Adipocyte (in vitro differentiated cells): Measurements from ENCODE around the gene GTF3C5.
"Not testable (repeated sequence)": the region's sequence is repeated elsewhere in the genome, so short reads cannot be mapped to it uniquely, and the experiment has no call there.

ENCODE experiments used
- DNase-seq: peaks from one replicate; pipeline ENCODE4 v3.0.0-alpha.2; 2015; ENCODE audit warnings: low read depth
- H3K27me3 ChIP-seq: replicated peaks from 2 replicates; pipeline ENCODE4 v1.7.0; 2013; ENCODE audit warnings: mild to moderate bottlenecking, low read length, moderate library complexity; ENCODE audit not compliant: control insufficient read depth, insufficient read depth
- H3K36me3 ChIP-seq: 2 replicates; pipeline ENCODE4 v1.7.0; 2013; ENCODE audit warnings: low read length, mild to moderate bottlenecking, moderate library complexity; ENCODE audit not compliant: control insufficient read depth, insufficient read depth, severe bottlenecking
- H3K4me1 ChIP-seq: 2 replicates; pipeline ENCODE4 v1.7.0; 2013; ENCODE audit warnings: mild to moderate bottlenecking, low read length, moderate library complexity; ENCODE audit not compliant: control insufficient read depth, insufficient read depth
- H3K4me3 ChIP-seq: 2 replicates; pipeline ENCODE4 v1.7.0; 2013; ENCODE audit warnings: mild to moderate bottlenecking, low read length, moderate library complexity
- H3K9ac ChIP-seq: 2 replicates; pipeline ENCODE4 v1.7.0; 2013; ENCODE audit warnings: mild to moderate bottlenecking, low read length, moderate library complexity
- H3K9me3 ChIP-seq: 2 replicates; pipeline ENCODE4 v1.7.0; 2013; ENCODE audit warnings: mild to moderate bottlenecking, low read length, moderate library complexity; ENCODE audit not compliant: control insufficient read depth

The GTF3C5 gene

DNA sequence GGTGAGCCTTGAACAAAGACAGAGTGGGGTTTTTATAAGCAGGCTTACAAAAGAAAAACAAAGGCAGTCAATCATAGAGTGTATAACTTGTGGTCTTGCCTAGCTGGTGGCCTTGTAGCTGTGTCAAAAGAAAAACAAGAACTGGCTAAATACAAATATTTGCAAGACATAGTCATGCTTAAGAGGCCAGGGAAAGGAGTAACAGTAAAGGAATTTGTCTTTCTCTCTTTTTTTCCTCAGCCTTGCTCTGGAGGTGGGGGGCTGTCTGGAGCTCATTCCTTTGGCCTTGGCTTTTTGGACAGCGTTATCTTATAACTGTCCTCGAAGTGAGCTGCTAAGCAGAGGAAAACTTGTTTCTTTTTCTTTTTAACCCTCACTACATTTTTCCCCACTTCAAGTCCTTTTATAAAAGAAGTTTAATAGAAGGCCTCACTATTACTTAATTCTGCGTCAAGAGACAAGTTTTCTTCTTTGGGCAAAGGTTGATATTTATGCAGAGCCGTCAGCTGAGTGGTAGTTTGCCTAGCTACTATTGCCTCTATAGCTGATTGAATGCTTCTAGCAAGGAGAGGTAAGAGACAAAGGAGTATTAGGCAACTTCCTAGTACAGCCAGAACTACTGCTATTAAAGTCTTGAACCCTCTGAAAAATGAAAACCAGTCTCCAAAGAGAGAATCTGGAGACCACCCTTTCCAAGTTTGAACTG, 45.3 kb downstream of the GTF3C5 start:
- Histone ChIP-seq H3K9ac (peak overlapping the region; percentile 27), H3K4me3 (peak overlapping the region; percentile 68), H3K4me1 (peaks cover 30% of the 10 kb centered on the region), H3K27me3 (peaks cover 9% of the 10 kb centered on the region), H3K36me3 (no peaks in the 10 kb centered on the region), H3K9me3 (no peaks in the 10 kb centered on the region)
- peak; percentile 87 for DNase-seq

DNA sequence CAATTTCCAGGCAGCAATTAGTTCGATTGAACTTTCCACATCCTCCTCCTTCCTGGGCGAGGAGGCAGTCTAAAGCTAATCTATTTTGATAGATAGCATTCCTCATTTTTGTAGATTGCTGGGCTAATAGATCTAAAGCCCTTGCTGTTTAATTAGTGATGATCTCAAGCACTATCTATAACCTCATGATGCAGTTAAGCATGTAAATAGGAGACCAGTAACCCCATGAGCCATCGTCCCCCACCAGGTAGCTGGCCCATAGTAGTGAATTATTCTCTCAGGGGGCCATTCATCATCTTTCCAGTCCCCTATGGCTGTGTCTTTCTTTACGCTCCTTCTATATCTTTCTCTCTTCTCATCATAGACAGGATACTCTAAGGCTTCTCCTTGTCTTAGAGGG, 45.9 kb downstream of the GTF3C5 start:
- Histone ChIP-seq H3K4me1 (peaks cover 30% of the 10 kb centered on the region), H3K9ac (no peak overlapping the region), H3K36me3 (no peaks in the 10 kb centered on the region), H3K9me3 (no peaks in the 10 kb centered on the region), H3K4me3 (no peak overlapping the region), H3K27me3 (peaks cover 9% of the 10 kb centered on the region)
- no peak for DNase-seq

DNA sequence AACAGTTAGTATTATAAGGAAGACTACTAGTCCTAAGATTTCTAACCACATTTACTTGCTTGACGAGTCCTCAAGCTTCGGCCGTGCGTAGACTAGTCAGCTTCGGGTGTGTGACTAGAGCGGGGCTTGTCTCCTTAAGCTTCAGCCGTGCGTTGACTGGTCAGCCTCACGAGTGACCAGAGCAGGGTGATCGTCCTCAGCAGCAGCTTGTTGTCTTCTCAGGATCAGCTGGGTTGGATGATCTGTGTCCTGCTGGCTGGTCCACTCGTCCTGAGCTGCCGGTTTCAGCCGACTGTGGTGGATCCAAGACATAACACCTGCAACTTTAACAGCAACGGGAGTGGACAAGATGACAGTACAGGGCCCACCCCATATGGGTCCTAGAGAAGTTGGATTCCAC, 47.7 kb downstream of the GTF3C5 start:
- H3K4me3 ChIP-seq = no peak overlapping the region
- H3K9me3 ChIP-seq = no peaks in the 10 kb centered on the region
- no peak overlapping the region for H3K9ac ChIP-seq
- peaks cover 30% of the 10 kb centered on the region for H3K4me1 ChIP-seq
- H3K36me3 ChIP-seq = no peaks in the 10 kb centered on the region
- DNase-seq = no peak
- peaks cover 9% of the 10 kb centered on the region for H3K27me3 ChIP-seq

DNA sequence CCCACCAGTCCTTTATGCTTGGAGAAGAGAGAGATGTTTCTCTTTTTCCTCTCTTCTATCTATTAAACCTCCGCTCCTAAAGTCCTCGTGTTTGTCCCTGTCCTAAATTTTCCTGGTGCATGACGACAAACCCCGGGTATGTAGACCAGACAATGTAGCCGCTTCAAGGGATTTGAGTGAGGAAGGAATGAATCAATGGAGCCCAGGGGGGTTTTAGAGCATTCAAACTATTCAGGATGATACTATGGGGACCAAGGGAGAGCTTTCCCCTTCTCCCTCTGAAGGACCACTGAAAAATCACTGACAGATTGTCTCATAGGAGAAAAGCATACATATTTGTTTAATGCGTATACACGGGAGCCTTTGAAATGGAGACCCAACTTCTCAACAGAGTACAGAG, 49.4 kb downstream of the GTF3C5 start:
- Histone ChIP-seq H3K27me3 (peaks cover 9% of the 10 kb centered on the region), H3K36me3 (no peaks in the 10 kb centered on the region), H3K9ac (no peak overlapping the region), H3K9me3 (no peaks in the 10 kb centered on the region), H3K4me3 (no peak overlapping the region), H3K4me1 (peaks cover 18% of the 10 kb centered on the region)
- DNase-seq = no peak

DNA sequence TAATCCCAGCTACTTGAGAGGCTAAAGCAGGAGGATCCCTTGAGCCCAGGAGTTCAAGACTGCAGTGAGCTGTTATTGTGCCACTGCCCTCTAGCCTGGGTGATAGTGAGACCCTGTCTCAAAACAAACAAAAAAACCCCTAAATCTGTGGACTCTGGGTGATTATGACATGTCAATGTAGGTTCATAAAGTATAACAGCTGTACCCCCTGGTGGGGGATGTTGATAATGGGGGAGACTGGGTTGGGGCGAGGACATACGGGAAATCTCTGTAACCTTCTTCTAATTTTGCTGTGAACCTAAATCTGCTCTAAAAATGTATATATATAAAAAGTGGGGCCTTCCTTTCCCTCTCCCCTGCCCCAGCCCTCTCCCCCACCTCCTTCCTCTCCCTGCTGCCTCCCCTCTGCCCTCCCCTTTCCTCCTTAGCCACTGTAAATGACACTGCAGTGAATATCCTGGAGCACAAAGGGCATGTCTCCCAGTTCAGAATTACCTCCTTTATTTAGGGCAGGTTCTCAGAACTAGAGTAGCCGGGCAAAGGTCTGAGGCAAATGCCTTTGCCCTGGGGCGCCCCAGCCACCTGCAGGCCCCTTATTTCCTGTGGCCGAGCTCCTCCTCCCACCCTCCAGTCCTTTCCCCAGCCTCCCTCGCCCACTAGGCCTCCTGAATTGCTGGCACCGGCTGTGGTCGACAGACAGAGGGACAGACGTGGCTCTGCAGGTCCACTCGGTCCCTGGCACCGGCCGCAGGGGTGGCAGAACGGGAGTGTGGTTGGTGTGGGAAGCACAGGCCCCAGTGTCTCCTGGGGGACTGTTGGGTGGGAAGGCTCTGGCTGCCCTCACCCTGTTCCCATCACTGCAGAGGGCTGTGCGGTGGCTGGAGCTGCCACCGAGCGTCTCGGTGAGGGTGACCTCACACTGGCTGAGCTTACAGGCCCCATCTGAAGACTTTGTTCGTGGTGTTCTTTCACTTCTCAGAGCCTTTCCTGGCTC, 50.3 kb downstream of the GTF3C5 start:
- not testable (repeated sequence) for H3K36me3 ChIP-seq, H3K9me3 ChIP-seq, H3K9ac ChIP-seq, H3K27me3 ChIP-seq, H3K4me3 ChIP-seq, DNase-seq, H3K4me1 ChIP-seq

DNA sequence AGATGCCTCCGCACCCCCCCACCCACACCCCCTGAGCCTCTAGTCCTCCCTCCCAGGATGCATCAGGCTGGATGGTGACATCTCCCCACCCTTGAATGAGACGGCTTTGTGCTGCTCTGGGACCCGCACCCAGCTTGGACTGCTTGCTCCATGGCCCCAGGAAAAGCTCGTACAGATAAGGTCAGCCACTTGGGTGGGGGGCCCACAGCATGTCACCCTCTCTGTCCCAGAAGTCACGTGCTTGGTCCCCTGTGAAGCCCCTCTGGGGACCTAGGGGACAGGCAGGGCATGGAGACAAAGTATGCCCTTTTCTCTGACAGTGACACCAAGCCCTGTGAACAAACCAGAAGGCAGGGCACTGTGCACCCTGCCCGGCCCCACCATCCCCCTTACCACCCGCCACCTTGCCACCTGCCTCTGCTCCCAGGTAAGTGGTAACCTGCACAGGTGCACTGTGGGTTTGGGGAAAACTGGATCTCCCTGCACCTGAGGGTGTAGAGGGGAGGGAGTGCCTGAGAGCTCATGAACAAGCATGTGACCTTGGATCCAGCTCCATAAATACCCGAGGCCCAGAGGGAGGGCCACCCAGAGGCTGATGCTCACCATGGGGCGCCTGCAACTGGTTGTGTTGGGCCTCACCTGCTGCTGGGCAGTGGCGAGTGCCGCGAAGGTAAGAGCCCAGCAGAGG, 51.3 kb downstream of the GTF3C5 start:
- H3K4me3 ChIP-seq, H3K27me3 ChIP-seq, H3K9me3 ChIP-seq, H3K36me3 ChIP-seq, H3K4me1 ChIP-seq, H3K9ac ChIP-seq, DNase-seq: not testable (repeated sequence)

DNA sequence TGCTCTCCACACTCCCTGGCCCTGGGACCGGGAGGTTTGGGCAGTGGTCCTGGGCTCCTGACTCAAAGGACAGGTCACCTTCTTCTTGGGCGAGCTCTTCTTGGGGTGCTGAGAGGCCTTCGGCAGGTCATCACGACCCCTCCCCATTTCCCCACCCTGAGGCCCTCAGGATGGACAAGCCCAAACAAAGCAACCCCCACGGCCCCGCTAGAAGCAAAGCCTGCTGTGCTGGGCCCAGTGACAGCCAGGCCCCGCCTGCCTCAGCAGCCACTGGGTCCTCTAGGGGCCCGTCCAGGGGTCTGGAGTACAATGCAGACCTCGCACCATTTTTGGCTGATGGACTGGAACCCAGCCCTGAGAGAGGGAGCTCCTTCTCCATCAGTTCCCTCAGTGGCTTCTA, 52.9 kb downstream of the GTF3C5 start:
- H3K9me3 ChIP-seq, H3K4me1 ChIP-seq, H3K9ac ChIP-seq, H3K27me3 ChIP-seq, H3K4me3 ChIP-seq, H3K36me3 ChIP-seq, DNase-seq: not testable (repeated sequence)

DNA sequence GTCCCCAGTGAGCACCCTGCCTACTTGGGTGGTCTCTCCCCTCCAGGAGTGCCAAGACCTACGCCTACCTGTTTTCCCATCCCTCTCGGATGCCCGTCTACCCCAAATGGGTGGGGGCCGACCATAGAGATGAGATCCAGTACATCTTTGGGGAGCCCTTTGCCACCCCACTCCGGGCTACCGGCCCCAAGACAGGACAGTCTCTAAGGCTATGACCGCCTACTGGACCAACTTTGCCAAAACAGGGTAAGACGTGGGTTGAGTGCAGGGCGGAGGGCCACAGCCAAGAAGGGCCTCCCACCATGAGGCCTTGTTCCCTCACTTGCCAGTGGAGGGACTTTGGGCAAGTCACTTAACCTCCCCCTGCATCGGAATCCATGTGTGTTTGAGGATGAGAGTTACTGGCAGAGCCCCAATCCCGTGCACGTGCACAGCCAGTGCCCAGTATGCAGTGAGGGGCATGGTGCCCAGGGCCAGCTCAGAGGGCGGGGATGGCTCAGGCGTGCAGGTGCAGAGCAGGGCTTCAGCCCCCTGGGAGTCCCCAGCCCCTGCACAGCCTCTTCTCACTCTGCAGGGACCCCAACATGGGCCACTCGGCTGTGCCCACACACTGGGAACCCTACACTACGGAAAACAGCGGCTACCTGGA, 55.5 kb downstream of the GTF3C5 start:
- H3K4me3 ChIP-seq, H3K9me3 ChIP-seq, DNase-seq, H3K27me3 ChIP-seq, H3K4me1 ChIP-seq, H3K36me3 ChIP-seq, H3K9ac ChIP-seq: not testable (repeated sequence)

DNA sequence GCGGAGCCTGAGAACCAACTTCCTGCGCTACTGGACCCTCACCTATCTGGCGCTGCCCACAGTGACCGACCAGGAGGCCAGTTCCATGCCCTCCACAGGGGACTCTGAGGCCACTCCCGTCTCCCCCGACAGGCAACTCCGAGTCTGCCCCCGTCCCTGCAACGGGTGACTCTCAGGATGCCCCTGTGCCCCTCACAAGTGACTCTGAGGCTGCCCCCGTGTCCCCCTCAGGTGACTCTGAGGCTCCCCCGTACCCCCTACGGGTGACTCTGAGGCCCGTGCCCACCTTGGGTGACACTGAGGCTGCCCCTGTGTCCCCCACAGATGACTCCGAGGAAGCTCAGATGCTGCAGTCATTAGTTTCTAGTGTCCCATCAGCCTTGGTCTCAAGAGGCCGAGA, 56.1 kb downstream of the GTF3C5 start:
- peaks cover 4% of the 10 kb centered on the region for H3K4me1 ChIP-seq
- no peak overlapping the region for H3K9ac ChIP-seq
- DNase-seq = no peak
- H3K9me3 ChIP-seq = no peaks in the 10 kb centered on the region
- no peaks in the 10 kb centered on the region for H3K36me3 ChIP-seq
- H3K4me3 ChIP-seq = no peak overlapping the region
- H3K27me3 ChIP-seq = no peaks in the 10 kb centered on the region

DNA sequence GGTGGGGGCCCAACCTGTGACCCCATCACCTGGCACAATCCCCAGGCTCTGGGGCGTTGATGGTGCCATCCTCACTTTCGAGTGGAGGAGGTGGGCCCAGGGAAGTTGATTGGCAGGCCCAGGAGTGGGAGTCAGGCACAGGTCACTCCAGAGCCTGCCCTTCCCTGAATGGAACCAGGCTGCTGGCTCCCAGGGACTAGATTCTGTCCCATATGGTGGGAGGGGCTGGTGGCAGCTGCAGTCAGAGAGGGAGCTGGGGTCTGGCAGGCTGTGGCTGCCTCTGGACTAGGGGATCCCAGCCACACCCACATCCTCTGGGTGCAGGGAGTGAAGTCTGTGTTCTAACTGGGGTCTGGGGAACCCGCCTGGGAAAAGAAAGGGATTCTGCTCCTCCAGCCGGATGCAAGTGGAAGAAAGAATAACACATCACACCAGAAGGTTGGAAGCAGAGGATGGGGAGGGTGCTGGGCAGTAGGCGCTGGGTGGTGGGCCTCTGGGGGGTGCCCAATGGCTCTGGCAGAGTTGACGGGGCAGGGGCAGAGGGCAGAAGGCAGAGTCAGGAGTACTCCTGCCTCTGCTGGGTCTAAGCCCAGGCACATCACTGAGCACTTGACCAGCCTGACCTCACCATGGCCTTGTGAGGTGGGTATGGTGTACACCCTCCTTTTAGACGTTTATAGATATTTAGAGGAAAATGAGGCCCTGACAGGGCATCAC, 56.8 kb downstream of the GTF3C5 start:
- no peaks in the 10 kb centered on the region for H3K27me3 ChIP-seq
- H3K4me3 ChIP-seq = no peak overlapping the region
- no peak for DNase-seq
- H3K9ac ChIP-seq = no peak overlapping the region
- H3K9me3 ChIP-seq = no peaks in the 10 kb centered on the region
- H3K4me1 ChIP-seq = peaks cover 4% of the 10 kb centered on the region
- H3K36me3 ChIP-seq = no peaks in the 10 kb centered on the region
